WTC11 (cell line): ENCODE data around the gene YPEL1. TPM values are rescaled to one million over a fixed set of nuclear protein-coding genes. Genes with fewer than 3 reads are reported as not detected.

Experiments
- ATAC-seq: fragments of 200-7000 bp; cut with Tn5 transposase; 2 replicates; pipeline ENCODE4 v1.10.0; 2021; ENCODE audit warnings: mild to moderate bottlenecking, moderate library complexity
- CTCF ChIA-PET: fragments of 300-600 bp; sonication (Branson Sonifier 250); formaldehyde crosslinking; loops from one replicate; lab custom pipeline; 2021; ENCODE audit warnings: antibody characterized with exemption; lab: Charles Lee
- POLR2A ChIA-PET: fragments of 350-600 bp; sonication (Branson Sonifier 250); formaldehyde crosslinking; loops from one replicate; lab custom pipeline; 2021; ENCODE audit warnings: antibody characterized with exemption; lab: Charles Lee
- DNase-seq: peaks from one replicate; pipeline ENCODE4 v3.0.0; 2021; ENCODE audit warnings: low spot score
- H3K27ac Mint-ChIP-seq: 2 replicates; pipeline ENCODE4 v1.8.0; 2021; ENCODE audit warnings: mixed read lengths
- H3K27me3 Mint-ChIP-seq: 2 replicates; pipeline ENCODE4 v1.8.0; 2021; ENCODE audit warnings: low read depth, mild to moderate bottlenecking, moderate library complexity, mixed read lengths
- H3K36me3 Mint-ChIP-seq: 2 replicates; pipeline ENCODE4 v1.8.0; 2021; ENCODE audit warnings: mixed read lengths
- H3K4me1 Mint-ChIP-seq: 2 replicates; pipeline ENCODE4 v1.8.0; 2022; ENCODE audit warnings: mixed read lengths
- H3K4me3 Mint-ChIP-seq: 2 replicates; pipeline ENCODE4 v1.8.0; 2021; ENCODE audit warnings: mild to moderate bottlenecking, moderate library complexity, mixed read lengths
- H3K9me3 Mint-ChIP-seq: 2 replicates; pipeline ENCODE4 v1.8.0; 2021; ENCODE audit warnings: mixed read lengths
- CBFB ChIP-seq: sonication (generic); formaldehyde crosslinking; IDR thresholded peaks from 2 replicates; pipeline ENCODE4 v1.8.1; 2022; ENCODE audit warnings: mild to moderate bottlenecking, low read depth, missing genetic modification reagents
- E2F1 ChIP-seq: sonication (generic); formaldehyde crosslinking; IDR thresholded peaks from 2 replicates; pipeline ENCODE4 v1.8.0; 2022; ENCODE audit warnings: mild to moderate bottlenecking, missing genetic modification reagents
- ERG ChIP-seq: fragments of 250-450 bp; sonication (Bioruptor Pico); IDR thresholded peaks from 2 replicates; pipeline ENCODE4 v1.8.0; 2021; ENCODE audit warnings: mild to moderate bottlenecking
- FOXP1 ChIP-seq: sonication (generic); formaldehyde crosslinking; IDR thresholded peaks from 2 replicates; pipeline ENCODE4 v1.8.0; 2022; ENCODE audit warnings: missing genetic modification reagents, mild to moderate bottlenecking, moderate library complexity, borderline replicate concordance
- GTF2I ChIP-seq: fragments of 250-450 bp; sonication (Bioruptor Pico); conservative IDR thresholded peaks from 2 replicates; pipeline ENCODE4 v1.4.0; 2021; ENCODE audit warnings: mild to moderate bottlenecking
- MYBL2 ChIP-seq: sonication (generic); formaldehyde crosslinking; IDR thresholded peaks from 2 replicates; pipeline ENCODE4 v1.8.1; 2023; ENCODE audit warnings: mild to moderate bottlenecking, moderate library complexity, missing genetic modification reagents
- NFE2L1 ChIP-seq: sonication (generic); formaldehyde crosslinking; IDR thresholded peaks from 2 replicates; pipeline ENCODE4 v1.8.1; 2023; ENCODE audit warnings: missing genetic modification reagents
- PRRX2 ChIP-seq: fragments of 250-450 bp; sonication (Bioruptor Pico); IDR thresholded peaks from 2 replicates; pipeline ENCODE4 v1.8.0; 2021; ENCODE audit warnings: mild to moderate bottlenecking
- RORB ChIP-seq: fragments of 250-450 bp; sonication (Bioruptor Pico); IDR thresholded peaks from 2 replicates; pipeline ENCODE4 v1.9.0; 2021; ENCODE audit warnings: mild to moderate bottlenecking
- TP53 ChIP-seq: sonication (generic); formaldehyde crosslinking; IDR thresholded peaks from 2 replicates; pipeline ENCODE4 v1.8.1; 2023; ENCODE audit warnings: mild to moderate bottlenecking, missing genetic modification reagents
- ZNF232 ChIP-seq: sonication (generic); formaldehyde crosslinking; IDR thresholded peaks from 2 replicates; pipeline ENCODE4 v1.8.0; 2022; ENCODE audit warnings: mild to moderate bottlenecking, missing genetic modification reagents
- ZNF423 ChIP-seq: fragments of 250-450 bp; sonication (Bioruptor Pico); IDR thresholded peaks from 2 replicates; pipeline ENCODE4 v2.1.2; 2022; ENCODE audit warnings: mild to moderate bottlenecking, moderate library complexity
- total RNA-seq: library from RNA; stranded (reverse); gene quantifications from 3 replicates; pipeline ENCODE4 v1.2.3, GENCODE V29; 2021
- TF ChIP-seq, protein P1 (sequence below): sonication (generic); formaldehyde crosslinking; IDR thresholded peaks from 2 replicates; pipeline ENCODE4 v1.8.1; 2023; ENCODE audit warnings: mild to moderate bottlenecking, missing genetic modification reagents
- TF ChIP-seq, protein P2 (sequence below): fragments of 250-450 bp; sonication (Bioruptor Pico); IDR thresholded peaks from 2 replicates; pipeline ENCODE4 v2.1.2; 2022; ENCODE audit warnings: mild to moderate bottlenecking, moderate library complexity
- TF ChIP-seq, protein P3 (sequence below): sonication (generic); formaldehyde crosslinking; IDR thresholded peaks from 2 replicates; pipeline ENCODE4 v1.8.1; 2022; ENCODE audit warnings: mild to moderate bottlenecking, missing genetic modification reagents, moderate library complexity, borderline replicate concordance
- TF ChIP-seq, protein P4 (sequence below): sonication (generic); formaldehyde crosslinking; IDR thresholded peaks from 2 replicates; pipeline ENCODE4 v1.8.1; 2023; ENCODE audit warnings: mild to moderate bottlenecking, missing genetic modification reagents

The YPEL1 gene
- total RNA-seq, 1 experiment from 2014 or later, result 7.7 TPM

DNA sequence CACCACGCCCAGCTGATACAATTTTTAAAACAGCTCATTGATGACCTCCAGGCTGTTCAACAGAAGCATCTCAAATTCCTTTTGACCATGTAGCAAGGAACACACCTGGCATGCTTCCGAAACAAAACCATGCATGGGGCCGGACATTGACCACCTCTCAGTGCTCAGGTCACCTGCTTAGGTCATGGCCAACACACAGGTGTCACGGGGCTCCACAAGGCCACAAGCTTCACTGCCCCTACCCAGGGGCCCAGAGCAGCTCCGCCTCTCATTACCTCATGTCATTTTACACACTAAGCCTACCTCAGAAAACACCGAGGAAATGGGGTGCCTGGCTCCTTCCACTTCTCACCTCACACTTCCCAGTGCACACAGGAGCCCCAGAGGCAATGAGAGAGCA is 26.6 kb downstream of the YPEL1 start (continued):
- TF ChIP-seq GTF2I (CRISPR knock-in tag) (no peak), ERG (CRISPR knock-in tag) (no peak), TP53 (CRISPR knock-in tag) (no peak), FOXP1 (CRISPR knock-in tag) (no peak), MYBL2 (no peak), NFE2L1 (no peak), ZNF232 (CRISPR knock-in tag) (no peak)
- TF ChIP-seq, protein P1, sequence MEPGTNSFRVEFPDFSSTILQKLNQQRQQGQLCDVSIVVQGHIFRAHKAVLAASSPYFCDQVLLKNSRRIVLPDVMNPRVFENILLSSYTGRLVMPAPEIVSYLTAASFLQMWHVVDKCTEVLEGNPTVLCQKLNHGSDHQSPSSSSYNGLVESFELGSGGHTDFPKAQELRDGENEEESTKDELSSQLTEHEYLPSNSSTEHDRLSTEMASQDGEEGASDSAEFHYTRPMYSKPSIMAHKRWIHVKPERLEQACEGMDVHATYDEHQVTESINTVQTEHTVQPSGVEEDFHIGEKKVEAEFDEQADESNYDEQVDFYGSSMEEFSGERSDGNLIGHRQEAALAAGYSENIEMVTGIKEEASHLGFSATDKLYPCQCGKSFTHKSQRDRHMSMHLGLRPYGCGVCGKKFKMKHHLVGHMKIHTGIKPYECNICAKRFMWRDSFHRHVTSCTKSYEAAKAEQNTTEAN (CRISPR knock-in tag), result no peak
- TF ChIP-seq, protein P2, sequence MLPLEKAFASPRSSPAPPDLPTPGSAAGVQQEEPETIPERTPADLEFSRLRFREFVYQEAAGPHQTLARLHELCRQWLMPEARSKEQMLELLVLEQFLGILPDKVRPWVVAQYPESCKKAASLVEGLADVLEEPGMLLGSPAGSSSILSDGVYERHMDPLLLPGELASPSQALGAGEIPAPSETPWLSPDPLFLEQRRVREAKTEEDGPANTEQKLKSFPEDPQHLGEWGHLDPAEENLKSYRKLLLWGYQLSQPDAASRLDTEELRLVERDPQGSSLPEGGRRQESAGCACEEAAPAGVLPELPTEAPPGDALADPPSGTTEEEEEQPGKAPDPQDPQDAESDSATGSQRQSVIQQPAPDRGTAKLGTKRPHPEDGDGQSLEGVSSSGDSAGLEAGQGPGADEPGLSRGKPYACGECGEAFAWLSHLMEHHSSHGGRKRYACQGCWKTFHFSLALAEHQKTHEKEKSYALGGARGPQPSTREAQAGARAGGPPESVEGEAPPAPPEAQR (CRISPR knock-in tag), result no peak

GRCh38 chr22:21707677-21708076 is 27.9 kb downstream of the YPEL1 start:
- POLR2A ChIA-PET, result interaction anchor here (0.6 to 0.7 kb wide), 2 partner anchors 16 to 287 kb away, joined by 3 to 6 read pairs; no protein-coding TSS in a partner anchor
- no peak for DNase-seq
- no peaks in the 10 kb centered on the region; the same call in 1 of the 2 replicates for H3K36me3 Mint-ChIP-seq
- TF ChIP-seq E2F1 (CRISPR knock-in tag) (no peak), ZNF423 (CRISPR knock-in tag) (no peak), CBFB (CRISPR knock-in tag) (no peak), PRRX2 (CRISPR knock-in tag) (no peak), RORB (CRISPR knock-in tag) (no peak)
- TF ChIP-seq, protein P3, sequence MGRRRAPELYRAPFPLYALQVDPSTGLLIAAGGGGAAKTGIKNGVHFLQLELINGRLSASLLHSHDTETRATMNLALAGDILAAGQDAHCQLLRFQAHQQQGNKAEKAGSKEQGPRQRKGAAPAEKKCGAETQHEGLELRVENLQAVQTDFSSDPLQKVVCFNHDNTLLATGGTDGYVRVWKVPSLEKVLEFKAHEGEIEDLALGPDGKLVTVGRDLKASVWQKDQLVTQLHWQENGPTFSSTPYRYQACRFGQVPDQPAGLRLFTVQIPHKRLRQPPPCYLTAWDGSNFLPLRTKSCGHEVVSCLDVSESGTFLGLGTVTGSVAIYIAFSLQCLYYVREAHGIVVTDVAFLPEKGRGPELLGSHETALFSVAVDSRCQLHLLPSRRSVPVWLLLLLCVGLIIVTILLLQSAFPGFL (CRISPR knock-in tag), result no peak
- TF ChIP-seq, protein P4, sequence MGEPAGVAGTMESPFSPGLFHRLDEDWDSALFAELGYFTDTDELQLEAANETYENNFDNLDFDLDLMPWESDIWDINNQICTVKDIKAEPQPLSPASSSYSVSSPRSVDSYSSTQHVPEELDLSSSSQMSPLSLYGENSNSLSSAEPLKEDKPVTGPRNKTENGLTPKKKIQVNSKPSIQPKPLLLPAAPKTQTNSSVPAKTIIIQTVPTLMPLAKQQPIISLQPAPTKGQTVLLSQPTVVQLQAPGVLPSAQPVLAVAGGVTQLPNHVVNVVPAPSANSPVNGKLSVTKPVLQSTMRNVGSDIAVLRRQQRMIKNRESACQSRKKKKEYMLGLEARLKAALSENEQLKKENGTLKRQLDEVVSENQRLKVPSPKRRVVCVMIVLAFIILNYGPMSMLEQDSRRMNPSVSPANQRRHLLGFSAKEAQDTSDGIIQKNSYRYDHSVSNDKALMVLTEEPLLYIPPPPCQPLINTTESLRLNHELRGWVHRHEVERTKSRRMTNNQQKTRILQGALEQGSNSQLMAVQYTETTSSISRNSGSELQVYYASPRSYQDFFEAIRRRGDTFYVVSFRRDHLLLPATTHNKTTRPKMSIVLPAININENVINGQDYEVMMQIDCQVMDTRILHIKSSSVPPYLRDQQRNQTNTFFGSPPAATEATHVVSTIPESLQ (CRISPR knock-in tag), result no peak
- TF ChIP-seq, all 79 proteins: peak for 0
- H3K9me3 Mint-ChIP-seq, result no peaks in the 10 kb centered on the region
- no peaks in the 10 kb centered on the region for H3K27me3 Mint-ChIP-seq
- no peak overlapping the region for H3K27ac Mint-ChIP-seq
- H3K4me1 Mint-ChIP-seq, result no peaks in the 10 kb centered on the region
- no peak overlapping the region for H3K4me3 Mint-ChIP-seq
- ATAC-seq, result no peak
- CTCF ChIA-PET, result interaction anchor here (0.6 to 1.3 kb wide), 5 partner anchors 19 to 265 kb away, joined by 3 to 5 read pairs (median 4); no protein-coding TSS in a partner anchor
